ENCODE results near the gene EML6. TPM values are rescaled to one million over a fixed set of nuclear protein-coding genes. Genes with fewer than 3 reads are reported as not detected.

EML6 gene
- polyA plus RNA-seq, 1 of the 3 experiments (the other 2 are of a cell fraction), result 1.1 TPM

- Histone ChIP-seq H3F3A (replicated peaks; ENCODE audit: insufficient read depth) (no peaks in the 10 kb centered on the region), H3K9me3 (no peaks in the 10 kb centered on the region; the same call in 1 of the 2 replicates), H4K20me1 (ENCODE audit: insufficient read depth) (no peaks in the 10 kb centered on the region), H3K36me3 (replicated peaks in 1 of 2; ENCODE audit: control insufficient read depth in 1 of 2, insufficient read depth in 2 of 2, low read length in 1 of 2) (peaks cover 0 to 2% of the 10 kb centered on the region in 2 experiments), H3K4me2 (no peak overlapping the region), H2AFZ (ENCODE audit: low read depth) (no peak overlapping the region), H3K9me2 (no peaks in the 10 kb centered on the region), H3K27ac (ENCODE audit: low read depth in 2 of 2, low read length in 1 of 2) (no peak overlapping the region), H3K4me1 (ENCODE audit: control insufficient read depth in 1 of 2, insufficient read depth in 2 of 2, low read depth in 1 of 2, low read length in 1 of 2) (no peaks in the 10 kb centered on the region), H3K4me3 (ENCODE audit: low read depth in 2 of 2, low read length in 1 of 2) (no peak overlapping the region), H3K79me2 (ENCODE audit: insufficient read depth) (no peaks in the 10 kb centered on the region), H3K27me3 (ENCODE audit: insufficient read depth) (no peaks in the 10 kb centered on the region), H3K9ac (no peak overlapping the region)
- CTCF ChIA-PET, result interaction anchor here (1.0 to 1.1 kb wide), 2 partner anchors 91 to 301 kb away, joined by 3 read pairs; no protein-coding TSS in a partner anchor
- DNase-seq, result no peak
- 81% methylated on average over 1 of the region's 1 CpG for WGBS (ENCODE audit: low lambda C conversion rate)
- TF ChIP-seq ZBTB33 (IDR thresholded peaks at IDR 0.05; ENCODE audit: borderline replicate concordance, low read depth) (no peak), MEF2A (IDR thresholded peaks at IDR 0.05; ENCODE audit: borderline replicate concordance, low read depth) (no peak), USF2 (IDR thresholded peaks at IDR 0.05; ENCODE audit: borderline replicate concordance, low read depth, low read length) (no peak), FOSL2 (IDR thresholded peaks at IDR 0.05; ENCODE audit: borderline replicate concordance, low read depth) (no peak), PBX3 (IDR thresholded peaks at IDR 0.05) (no peak), GATA2 (CRISPR knock-in tag; IDR thresholded peaks at IDR 0.05) (no peak), YY1 (IDR thresholded peaks at IDR 0.05; ENCODE audit: low read depth) (no peak), RCOR1 (IDR thresholded peaks at IDR 0.05; ENCODE audit: low read length) (no peak), EP300 (IDR thresholded peaks at IDR 0.05; ENCODE audit: borderline replicate concordance in 1 of 2, low read depth in 1 of 2, low read length in 1 of 2) (no peak)
- POLR2A ChIA-PET, result no interaction called here
Observed at GRCh38 chr2:54924121-54924520, 200.7 kb downstream of the EML6 start.

GRCh38 chr2:54925022-54925421, 201.6 kb downstream of the EML6 start:
- H3K27ac ChIP-seq (ENCODE audit: low read depth in 2 of 2, low read length in 1 of 2), result no peak overlapping the region
- no peak overlapping the region for H3K4me3 ChIP-seq (ENCODE audit: low read depth in 2 of 2, low read length in 1 of 2)
- H3K27me3 ChIP-seq (ENCODE audit: insufficient read depth), result no peaks in the 10 kb centered on the region
- no peak for DNase-seq
- no peaks in the 10 kb centered on the region for H3K9me2 ChIP-seq
- WGBS (ENCODE audit: low lambda C conversion rate), result 98% methylated on average over 4 of the region's 4 CpGs
- POLR2A ChIA-PET, result no interaction called here
- no peaks in the 10 kb centered on the region for H3K79me2 ChIP-seq (ENCODE audit: insufficient read depth)
- H4K20me1 ChIP-seq (ENCODE audit: insufficient read depth), result no peaks in the 10 kb centered on the region
- H3K4me1 ChIP-seq (ENCODE audit: control insufficient read depth in 1 of 2, insufficient read depth in 2 of 2, low read depth in 1 of 2, low read length in 1 of 2), result no peaks in the 10 kb centered on the region
- CTCF ChIA-PET, result no interaction called here
- H3K4me2 ChIP-seq, result no peak overlapping the region
- H3K9ac ChIP-seq, result no peak overlapping the region
- H2AFZ ChIP-seq (ENCODE audit: low read depth), result no peak overlapping the region
- TF ChIP-seq ZBTB33 (IDR thresholded peaks at IDR 0.05; ENCODE audit: borderline replicate concordance, low read depth) (no peak), NRF1 (IDR thresholded peaks at IDR 0.05; ENCODE audit: low read depth, low read length) (no peak), CTCF (IDR thresholded peaks at IDR 0.05) (no peak), PBX3 (IDR thresholded peaks at IDR 0.05) (no peak), RCOR1 (IDR thresholded peaks at IDR 0.05; ENCODE audit: low read length) (no peak), MXI1 (IDR thresholded peaks at IDR 0.05; ENCODE audit: low read depth, low read length) (no peak), RAD21 (IDR thresholded peaks at IDR 0.05; ENCODE audit: low read length) (no peak)
- H3K9me3 ChIP-seq, result no peaks in the 10 kb centered on the region; the same call in 1 of the 2 replicates
- no peaks in the 10 kb centered on the region for H3K36me3 ChIP-seq (replicated peaks in 1 of 2; ENCODE audit: control insufficient read depth in 1 of 2, insufficient read depth in 2 of 2, low read length in 1 of 2)
- no peaks in the 10 kb centered on the region for H3F3A ChIP-seq (replicated peaks; ENCODE audit: insufficient read depth)

Measured in SK-N-SH (cell line).